Coronary artery (tissue), 2 donors: ENCODE data around the gene KRTAP19-8.

Experiments
- DNase-seq: peaks from one replicate; pipeline ENCODE4 v3.0.0-alpha.2; 2017; ENCODE audit warnings: low spot score
- H3K27ac ChIP-seq, 2 donors: fragments of 200-600 bp; sonication (generic); one replicate each; pipeline ENCODE4 v1.5.1; 2016 to 2019
- H3K4me3 ChIP-seq: fragments of 200-600 bp; sonication (generic); 2 replicates; pipeline ENCODE4 v1.5.1; 2016; ENCODE audit warnings: mild to moderate bottlenecking, moderate library complexity
- CTCF ChIP-seq: fragments of 200-600 bp; sonication (generic); IDR thresholded peaks from one replicate; pipeline ENCODE4 v1.5.1; 2019; ENCODE audit warnings: antibody characterized with exemption

Gene KRTAP19-8

GRCh38 chr21:31012133-31013089 lies 25.9 kb downstream of the KRTAP19-8 start:
- no peak for DNase-seq
- Histone ChIP-seq H3K27ac (no peak overlapping the region), H3K4me3 (no peak overlapping the region)
- no peak for TF ChIP-seq CTCF

DNA sequence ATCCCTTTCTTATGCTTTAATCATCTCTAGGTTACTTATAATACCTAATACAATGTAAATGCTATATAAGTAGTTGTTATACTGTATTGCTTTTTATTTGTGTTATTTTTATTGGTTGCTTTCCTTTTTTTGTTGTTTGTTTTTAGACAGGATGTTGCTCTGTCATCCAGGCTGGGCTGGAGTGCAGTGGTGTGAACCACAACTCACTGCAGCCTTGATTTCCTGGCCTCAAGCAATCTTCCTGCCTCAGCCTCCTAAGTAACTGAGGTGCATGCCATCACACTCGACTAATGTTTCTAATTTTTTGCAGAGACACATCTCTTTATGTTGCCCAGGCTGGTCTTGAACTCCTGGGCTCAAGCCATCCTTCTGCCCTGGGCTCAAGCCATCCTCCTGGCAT lies 26.9 kb downstream of the KRTAP19-8 start:
- H3K27ac ChIP-seq, result no peak overlapping the region
- no peak for TF ChIP-seq CTCF
- DNase-seq, result no peak
- no peak overlapping the region for H3K4me3 ChIP-seq

DNA sequence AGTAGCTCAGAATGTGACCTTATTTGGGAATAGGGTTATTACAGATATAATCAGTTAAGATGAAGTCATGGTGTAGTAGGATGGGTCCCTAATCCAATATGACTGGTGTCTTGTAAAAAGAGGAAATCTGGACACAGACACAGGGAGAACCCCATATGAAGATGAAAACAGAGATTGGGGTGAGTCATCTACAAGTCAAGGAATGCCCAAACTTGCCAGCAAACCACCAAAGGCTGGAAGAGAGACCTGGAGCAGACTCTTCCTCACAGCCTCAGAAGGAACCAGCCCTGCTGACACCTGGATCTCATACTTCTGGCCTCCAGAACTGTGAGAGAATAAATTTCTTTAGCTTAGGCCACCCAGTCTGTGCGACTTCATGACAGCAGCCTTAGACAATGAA lies 29.9 kb downstream of the KRTAP19-8 start:
- TF ChIP-seq CTCF, result no peak

GRCh38 chr21:31005019-31005418 lies 33.3 kb downstream of the KRTAP19-8 start:
- H3K4me3 ChIP-seq, result no peak overlapping the region
- no peak overlapping the region for H3K27ac ChIP-seq
- TF ChIP-seq CTCF, result no peak
- no peak for DNase-seq

More for the DNA sequence above, 29.9 kb downstream of the KRTAP19-8 start:
- Histone ChIP-seq H3K4me3 (no peak overlapping the region), H3K27ac (no peak overlapping the region)
- DNase-seq, result no peak

DNA sequence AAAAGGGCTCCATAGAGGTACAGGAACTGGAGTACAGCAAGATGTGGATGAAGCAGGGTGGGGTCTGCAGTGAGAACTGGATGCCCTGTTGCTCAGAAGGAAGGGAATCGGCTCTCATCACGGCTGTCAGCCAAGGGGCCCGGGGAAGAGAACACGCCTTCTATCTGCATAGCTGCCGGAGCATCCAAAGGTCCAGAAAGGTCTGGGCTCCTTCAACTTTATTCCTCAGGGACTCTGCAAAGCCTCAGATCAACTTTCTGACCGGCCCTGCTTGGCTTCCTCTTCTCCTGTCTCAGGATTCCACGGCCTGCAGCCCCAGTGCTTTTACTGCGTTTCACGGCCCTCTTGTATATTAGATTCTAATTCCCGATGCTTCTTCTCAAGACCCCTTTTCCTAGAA lies 34.8 kb downstream of the KRTAP19-8 start:
- TF ChIP-seq CTCF, result no peak

DNA sequence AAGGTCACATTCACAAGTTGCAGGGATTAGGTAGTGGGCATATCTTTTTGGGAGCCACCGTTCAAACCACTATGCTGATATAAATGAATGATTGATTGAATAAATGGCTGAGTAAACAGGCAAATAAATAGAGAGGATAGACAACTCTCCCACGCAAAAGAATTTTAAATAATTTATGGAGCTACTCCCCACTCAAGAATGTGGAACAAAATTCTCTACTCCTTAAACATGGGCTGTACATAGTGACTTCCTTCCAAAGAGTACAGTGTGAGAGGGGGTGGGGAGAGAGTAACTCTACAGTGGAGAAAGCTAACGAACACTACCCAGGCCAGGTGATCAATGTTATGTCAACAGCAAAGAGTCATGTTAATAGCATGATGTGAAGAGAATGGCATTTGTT lies 40.7 kb downstream of the KRTAP19-8 start:
- TF ChIP-seq CTCF, result no peak
- no peak overlapping the region for H3K4me3 ChIP-seq
- H3K27ac ChIP-seq, result no peak overlapping the region
- DNase-seq, result no peak

More for the DNA sequence above, 34.8 kb downstream of the KRTAP19-8 start:
- no peak overlapping the region for H3K4me3 ChIP-seq
- DNase-seq, result no peak
- no peak overlapping the region for H3K27ac ChIP-seq

GRCh38 chr21:30996728-30997127 lies 41.5 kb downstream of the KRTAP19-8 start:
- TF ChIP-seq CTCF, result no peak
- H3K27ac ChIP-seq, result no peak overlapping the region
- H3K4me3 ChIP-seq, result no peak overlapping the region
- no peak for DNase-seq
